HCT116 (cell line): ENCODE results near the gene AGTR1.

Source experiments
- CEBPB ChIP-seq: IDR thresholded peaks from 2 replicates; pipeline ENCODE4 v1.6.1; 2012; ENCODE audit warnings: low read depth
- EGR1 ChIP-seq: IDR thresholded peaks from 2 replicates; pipeline ENCODE4 v1.6.1; 2012; ENCODE audit warnings: low read depth
- EZH2 ChIP-seq: fragments of 200-600 bp; sonication (generic); IDR thresholded peaks from 2 replicates; pipeline ENCODE4 v1.6.1; 2017; ENCODE audit warnings: antibody characterized with exemption, mixed run types
- EZH2phosphoT487 ChIP-seq: fragments of 200-600 bp; IDR thresholded peaks from 2 replicates; pipeline ENCODE4 v1.6.1; 2018; ENCODE audit warnings: antibody characterized with exemption, borderline replicate concordance
- FOSL1 ChIP-seq: IDR thresholded peaks from 2 replicates; pipeline ENCODE4 v1.6.1; 2012; ENCODE audit warnings: low read depth
- MAX ChIP-seq: IDR thresholded peaks from 2 replicates; pipeline ENCODE4 v1.6.1; 2012
- POLR2A ChIP-seq: IDR thresholded peaks from 2 replicates; pipeline ENCODE4 v1.7.0; 2011; ENCODE audit warnings: borderline replicate concordance; ENCODE audit not compliant: insufficient read depth, insufficient read length; ENCODE audit errors: extremely low read depth
- REST ChIP-seq: IDR thresholded peaks from 2 replicates; pipeline ENCODE4 v1.6.1; 2012; ENCODE audit warnings: low read depth
- SIN3A ChIP-seq: IDR thresholded peaks from 2 replicates; pipeline ENCODE4 v1.6.1; 2012; ENCODE audit warnings: low read depth
- SRF ChIP-seq: IDR thresholded peaks from 2 replicates; pipeline ENCODE4 v1.6.1; 2012; ENCODE audit warnings: low read depth
- TCF7L2 ChIP-seq: IDR thresholded peaks from 2 replicates; pipeline ENCODE4 v1.7.0; 2011; ENCODE audit warnings: borderline replicate concordance, inconsistent platforms; ENCODE audit not compliant: insufficient read depth, insufficient read length; ENCODE audit errors: extremely low read depth
- ZFX ChIP-seq: fragments of 450-650 bp; IDR thresholded peaks from 2 replicates; pipeline ENCODE4 v1.6.1; 2017
- TF ChIP-seq, protein P1 (sequence below), 3 experiments: fragments of 200-600 bp in 1 of 3; sonication (generic) in 1 of 3; IDR thresholded peaks in 2 of 3; conservative IDR thresholded peaks in 1 of 3; 2 replicates each; pipeline ENCODE4 v1.5.1; 2012 to 2017; ENCODE audit warnings: low read depth in 2 of 3, low read length in 2 of 3, antibody characterized with exemption in 1 of 3, borderline replicate concordance in 1 of 3, control low read depth in 1 of 3, mild to moderate bottlenecking in 1 of 3, mixed read lengths in 1 of 3, mixed run types in 1 of 3, moderate library complexity in 1 of 3; ENCODE audit not compliant: insufficient read depth in 1 of 3
- TF ChIP-seq, protein P2 (sequence below): IDR thresholded peaks from 2 replicates; pipeline ENCODE4 v1.6.1; 2012

DNA sequence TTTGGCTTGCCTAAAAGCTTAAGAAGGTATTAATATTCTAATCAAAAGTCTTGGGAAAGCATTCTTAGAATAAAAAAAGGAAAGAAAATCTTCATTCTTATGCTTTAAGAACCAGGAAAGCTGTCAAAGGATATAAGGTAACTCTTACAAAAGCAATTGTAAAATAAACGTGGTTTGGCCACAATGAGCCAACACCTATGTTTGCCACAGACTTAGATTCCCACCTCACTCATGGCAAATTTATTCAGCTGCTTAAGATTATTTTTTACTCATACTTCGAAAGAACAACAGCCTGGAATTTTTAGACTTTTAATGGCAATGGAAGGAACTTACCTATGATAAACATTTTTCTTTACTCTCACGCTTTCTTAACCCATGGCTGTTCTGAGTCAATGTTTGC is 38.4 kb downstream of the AGTR1 start:
- TF ChIP-seq, protein P1, sequence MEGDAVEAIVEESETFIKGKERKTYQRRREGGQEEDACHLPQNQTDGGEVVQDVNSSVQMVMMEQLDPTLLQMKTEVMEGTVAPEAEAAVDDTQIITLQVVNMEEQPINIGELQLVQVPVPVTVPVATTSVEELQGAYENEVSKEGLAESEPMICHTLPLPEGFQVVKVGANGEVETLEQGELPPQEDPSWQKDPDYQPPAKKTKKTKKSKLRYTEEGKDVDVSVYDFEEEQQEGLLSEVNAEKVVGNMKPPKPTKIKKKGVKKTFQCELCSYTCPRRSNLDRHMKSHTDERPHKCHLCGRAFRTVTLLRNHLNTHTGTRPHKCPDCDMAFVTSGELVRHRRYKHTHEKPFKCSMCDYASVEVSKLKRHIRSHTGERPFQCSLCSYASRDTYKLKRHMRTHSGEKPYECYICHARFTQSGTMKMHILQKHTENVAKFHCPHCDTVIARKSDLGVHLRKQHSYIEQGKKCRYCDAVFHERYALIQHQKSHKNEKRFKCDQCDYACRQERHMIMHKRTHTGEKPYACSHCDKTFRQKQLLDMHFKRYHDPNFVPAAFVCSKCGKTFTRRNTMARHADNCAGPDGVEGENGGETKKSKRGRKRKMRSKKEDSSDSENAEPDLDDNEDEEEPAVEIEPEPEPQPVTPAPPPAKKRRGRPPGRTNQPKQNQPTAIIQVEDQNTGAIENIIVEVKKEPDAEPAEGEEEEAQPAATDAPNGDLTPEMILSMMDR (IDR thresholded peaks at IDR 0.05 in 2 of 3, conservative IDR thresholded peaks at IDR 0.05 in 1 of 3; ENCODE audit: borderline replicate concordance in 1 of 3, insufficient read depth in 1 of 3, low read depth in 2 of 3, low read length in 2 of 3): no peak
- TF ChIP-seq SRF: no peak
- no peak for TF ChIP-seq EZH2phosphoT487
- TF ChIP-seq EGR1: no peak
- TF ChIP-seq POLR2A: no peak
- TF ChIP-seq CEBPB: no peak
- no peak for TF ChIP-seq MAX
- no peak for TF ChIP-seq ZFX
- no peak for TF ChIP-seq EZH2
- no peak for TF ChIP-seq REST
- TF ChIP-seq FOSL1: no peak
- no peak for TF ChIP-seq TCF7L2
- TF ChIP-seq, protein P2, sequence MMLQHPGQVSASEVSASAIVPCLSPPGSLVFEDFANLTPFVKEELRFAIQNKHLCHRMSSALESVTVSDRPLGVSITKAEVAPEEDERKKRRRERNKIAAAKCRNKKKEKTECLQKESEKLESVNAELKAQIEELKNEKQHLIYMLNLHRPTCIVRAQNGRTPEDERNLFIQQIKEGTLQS: no peak
- TF ChIP-seq SIN3A: no peak
